Calu3 (cell line): ENCODE results near the gene HARS2. TPM values are rescaled to one million over a fixed set of nuclear protein-coding genes. Genes with fewer than 3 reads are reported as not detected.
"Not testable (repeated sequence)": the region's sequence is repeated elsewhere in the genome, so short reads cannot be mapped to it uniquely, and the experiment has no call there.

Experiments used
- BruUV-seq: library from RNA; stranded (reverse); fragments of 400-500 nt; replicated peaks from 2 replicates; lab custom pipeline; 2021; lab: Mats Ljungman, UMichigan
- CTCF ChIA-PET: fragments of 300-600 bp; sonication (Branson Sonifier 250); formaldehyde crosslinking; loops from one replicate; lab custom pipeline; 2022; ENCODE audit warnings: antibody characterized with exemption; lab: Charles Lee
- DNase-seq: peaks from one replicate; pipeline ENCODE4 v3.0.0; 2022
- H3K27ac Mint-ChIP-seq: one replicate; pipeline ENCODE4 v1.8.0; 2022; ENCODE audit warnings: mixed read lengths; ENCODE audit not compliant: unreplicated experiment
- H3K27me3 Mint-ChIP-seq: one replicate; pipeline ENCODE4 v1.8.0; 2022; ENCODE audit warnings: mixed read lengths; ENCODE audit not compliant: unreplicated experiment
- H3K36me3 Mint-ChIP-seq: one replicate; pipeline ENCODE4 v1.8.0; 2022; ENCODE audit warnings: mild to moderate bottlenecking, moderate library complexity, mixed read lengths; ENCODE audit not compliant: insufficient read depth, unreplicated experiment
- H3K4me1 Mint-ChIP-seq: one replicate; pipeline ENCODE4 v1.8.0; 2022; ENCODE audit warnings: mild to moderate bottlenecking, low read depth, mixed read lengths; ENCODE audit not compliant: unreplicated experiment
- H3K4me3 Mint-ChIP-seq: one replicate; pipeline ENCODE4 v1.8.0; 2022; ENCODE audit warnings: mild to moderate bottlenecking, low read depth, moderate library complexity, mixed read lengths; ENCODE audit not compliant: unreplicated experiment
- H3K9me3 Mint-ChIP-seq: one replicate; pipeline ENCODE4 v1.8.0; 2022; ENCODE audit warnings: low read depth, mixed read lengths; ENCODE audit not compliant: unreplicated experiment
- intact Hi-C: fragments of 100-400 bp; cut with micrococcal nuclease; formaldehyde crosslinking; loops from one replicate; pipeline ENCODE4 v1.10.0; 2022; ENCODE audit not compliant: unreplicated experiment
- total RNA-seq: library from RNA; stranded (reverse); gene quantifications from 2 replicates; pipeline ENCODE4 v1.2.3, GENCODE V29; 2022
- TF ChIP-seq, protein P1 (sequence below): fragments of 200-600 bp; IDR thresholded peaks from one replicate; pipeline ENCODE4 v1.8.0; 2022; ENCODE audit warnings: antibody characterized with exemption; ENCODE audit not compliant: unreplicated experiment

Gene HARS2
- total RNA-seq, 1 experiment from 2014 or later: 45.1 TPM

DNA sequence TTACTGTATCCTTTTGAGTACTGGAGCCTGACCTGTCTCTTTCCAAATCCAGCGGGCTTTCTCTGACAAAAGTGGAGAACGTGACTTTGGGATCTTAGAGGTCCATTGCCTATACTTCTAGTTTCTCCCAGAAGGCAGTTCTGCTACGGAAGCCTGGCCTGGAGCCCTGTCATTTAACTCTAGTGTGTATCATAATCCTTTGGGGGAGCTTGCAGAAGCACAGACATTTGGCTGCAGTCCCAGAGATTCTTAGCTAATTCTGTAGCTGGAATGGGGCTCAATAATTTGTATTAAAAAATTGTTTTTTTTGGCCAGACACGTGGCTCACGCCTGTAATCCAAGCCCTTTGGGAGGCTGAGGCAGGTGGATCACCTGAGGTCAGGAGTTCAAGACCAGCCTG is 3.0 kb downstream of the HARS2 start:
- TF ChIP-seq, protein P1, sequence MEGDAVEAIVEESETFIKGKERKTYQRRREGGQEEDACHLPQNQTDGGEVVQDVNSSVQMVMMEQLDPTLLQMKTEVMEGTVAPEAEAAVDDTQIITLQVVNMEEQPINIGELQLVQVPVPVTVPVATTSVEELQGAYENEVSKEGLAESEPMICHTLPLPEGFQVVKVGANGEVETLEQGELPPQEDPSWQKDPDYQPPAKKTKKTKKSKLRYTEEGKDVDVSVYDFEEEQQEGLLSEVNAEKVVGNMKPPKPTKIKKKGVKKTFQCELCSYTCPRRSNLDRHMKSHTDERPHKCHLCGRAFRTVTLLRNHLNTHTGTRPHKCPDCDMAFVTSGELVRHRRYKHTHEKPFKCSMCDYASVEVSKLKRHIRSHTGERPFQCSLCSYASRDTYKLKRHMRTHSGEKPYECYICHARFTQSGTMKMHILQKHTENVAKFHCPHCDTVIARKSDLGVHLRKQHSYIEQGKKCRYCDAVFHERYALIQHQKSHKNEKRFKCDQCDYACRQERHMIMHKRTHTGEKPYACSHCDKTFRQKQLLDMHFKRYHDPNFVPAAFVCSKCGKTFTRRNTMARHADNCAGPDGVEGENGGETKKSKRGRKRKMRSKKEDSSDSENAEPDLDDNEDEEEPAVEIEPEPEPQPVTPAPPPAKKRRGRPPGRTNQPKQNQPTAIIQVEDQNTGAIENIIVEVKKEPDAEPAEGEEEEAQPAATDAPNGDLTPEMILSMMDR: no peak
- no peak overlapping the region for H3K4me3 Mint-ChIP-seq
- H3K36me3 Mint-ChIP-seq: peaks cover 67% of the 10 kb centered on the region
- intact Hi-C loops: no loop called here
- H3K27ac Mint-ChIP-seq: no peak overlapping the region
- no TSS peak for BruUV-seq
- no peak for DNase-seq
- H3K27me3 Mint-ChIP-seq: no peaks in the 10 kb centered on the region
- H3K9me3 Mint-ChIP-seq: no peaks in the 10 kb centered on the region
- CTCF ChIA-PET: no interaction called here
- no peaks in the 10 kb centered on the region for H3K4me1 Mint-ChIP-seq

DNA sequence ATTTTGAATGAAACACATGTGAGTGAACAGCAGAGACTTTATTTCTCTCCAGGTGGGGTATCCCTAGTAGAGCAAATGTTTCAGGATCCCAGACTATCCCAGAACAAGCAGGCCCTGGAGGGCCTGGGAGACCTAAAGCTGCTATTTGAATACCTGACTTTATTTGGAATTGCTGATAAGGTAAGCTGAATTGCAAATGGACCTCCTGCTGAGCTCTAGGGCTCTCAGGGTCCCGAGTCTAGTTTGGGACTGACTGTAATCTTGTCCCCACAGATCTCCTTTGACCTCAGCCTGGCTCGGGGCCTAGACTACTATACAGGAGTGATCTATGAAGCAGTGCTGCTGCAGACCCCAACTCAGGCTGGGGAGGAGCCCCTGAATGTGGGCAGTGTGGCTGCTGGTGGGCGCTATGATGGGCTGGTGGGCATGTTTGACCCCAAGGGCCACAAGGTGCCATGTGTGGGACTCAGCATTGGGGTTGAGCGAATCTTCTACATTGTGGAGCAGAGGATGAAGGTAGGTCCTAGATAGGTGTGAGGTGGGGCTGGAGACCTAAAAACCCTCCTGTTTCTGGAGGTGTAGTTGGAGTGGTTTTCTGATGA is 5.7 kb downstream of the HARS2 start:
- Mint-ChIP-seq H3K4me1 (peaks cover 22% of the 10 kb centered on the region), H3K27me3 (no peaks in the 10 kb centered on the region), H3K4me3 (no peak overlapping the region), H3K36me3 (peaks cover 73% of the 10 kb centered on the region), H3K9me3 (no peaks in the 10 kb centered on the region), H3K27ac (no peak overlapping the region)
- TF ChIP-seq, protein P1: no peak
- CTCF ChIA-PET: interaction anchor here (0.6 kb wide), 1 partner anchor 286 kb away, joined by 7 read pairs; no protein-coding TSS in a partner anchor
- intact Hi-C loops: no loop called here
- DNase-seq: no peak
- no TSS peak for BruUV-seq

DNA sequence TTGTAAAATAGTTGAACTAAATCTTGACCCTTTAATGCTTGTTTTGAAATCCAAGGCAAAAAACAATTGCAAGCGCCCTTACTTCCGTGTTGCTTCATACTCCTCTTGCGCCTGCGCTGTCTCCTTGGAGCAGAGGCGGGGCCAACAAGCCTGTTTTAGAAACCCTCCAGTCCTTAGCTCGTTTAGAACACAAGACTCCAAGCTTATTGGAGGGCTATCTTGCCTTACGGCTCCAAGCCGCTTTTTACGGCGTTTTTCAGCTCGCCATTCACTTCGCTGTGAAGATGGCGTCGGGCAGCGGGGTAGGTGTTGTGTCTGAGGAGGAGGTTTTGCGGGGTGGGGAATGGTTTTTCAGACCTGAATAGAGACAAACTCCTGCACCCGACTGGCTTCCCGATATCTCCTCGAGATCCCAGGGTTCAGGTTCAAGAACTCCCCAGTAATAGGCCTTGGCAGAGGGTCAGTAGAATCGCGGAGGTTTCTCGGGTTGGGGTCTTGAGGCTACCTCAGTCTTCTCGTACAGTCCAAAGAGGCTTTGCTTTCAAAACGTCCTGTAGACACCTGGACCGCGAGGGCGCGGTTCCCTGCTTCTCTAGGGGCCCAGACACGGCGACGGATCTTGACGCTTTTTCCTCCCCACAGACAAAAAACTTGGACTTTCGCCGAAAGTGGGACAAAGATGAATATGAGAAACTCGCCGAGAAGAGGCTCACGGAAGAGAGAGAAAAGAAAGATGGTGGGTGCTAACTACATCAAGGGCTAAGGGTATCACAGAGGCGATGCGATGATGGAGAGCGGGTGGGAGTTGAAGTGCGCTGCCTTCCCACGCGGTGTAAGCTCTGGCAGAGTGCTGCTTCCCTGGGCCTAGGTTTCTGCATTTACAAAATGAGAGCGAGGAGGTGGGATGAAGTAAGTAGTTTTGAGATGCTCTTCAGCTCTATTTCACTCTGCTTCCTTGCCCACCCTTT is 9.2 kb downstream of the HARS2 start, which contains the start of gene ZMAT2:
ZMAT2 (plus strand) TSS at position 271 of the 968 bp plus-strand sequence; CDS start at position 285, 14 bp downstream.
- peaks cover 91% of the 10 kb centered on the region for H3K36me3 Mint-ChIP-seq
- H3K9me3 Mint-ChIP-seq: no peaks in the 10 kb centered on the region
- CTCF ChIA-PET: interaction anchor here (0.6 to 1.8 kb wide), 7 partner anchors 9 to 1116 kb away, joined by 3 to 12 read pairs (median 4); partner anchors contain the start of genes HARS1, HARS2, IK and NDUFA2
- peaks cover 24% of the 10 kb centered on the region for H3K4me1 Mint-ChIP-seq
- TSS peak; percentile 39 for BruUV-seq
- H3K27me3 Mint-ChIP-seq: no peaks in the 10 kb centered on the region
- intact Hi-C loops: loop anchor here (1.0 kb wide), 1 partner anchor 20 kb away; no protein-coding TSS in a partner anchor
- DNase-seq: peak; percentile 94
- H3K4me3 Mint-ChIP-seq: peak within 1 kb of the TSS; percentile 88
- H3K27ac Mint-ChIP-seq: peak within 1 kb of the TSS; percentile 95
- TF ChIP-seq, protein P1: no peak

DNA sequence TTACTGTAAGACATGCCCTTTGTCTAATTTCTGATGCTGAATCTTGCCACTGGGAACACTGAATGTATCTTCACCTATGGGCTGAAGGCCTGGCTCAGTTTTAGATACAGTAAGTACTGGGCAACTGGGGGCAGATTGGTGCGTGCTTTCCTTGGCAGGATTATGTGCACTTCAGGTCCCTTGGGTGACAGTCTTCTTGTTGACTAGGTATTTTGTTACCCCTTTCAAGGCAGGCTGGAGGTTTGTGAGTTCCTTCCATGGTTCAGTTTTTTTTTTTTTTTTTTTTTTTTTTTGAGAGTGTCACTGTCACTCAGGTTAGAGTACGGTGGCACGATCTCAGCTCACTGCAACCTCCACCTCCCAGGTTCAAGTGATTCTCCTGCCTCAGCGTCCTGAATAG is 16.6 kb downstream of the HARS2 start:
- TF ChIP-seq, protein P1: no peak
- no peak for DNase-seq
- Mint-ChIP-seq H3K36me3 (peaks cover 79% of the 10 kb centered on the region), H3K9me3 (no peaks in the 10 kb centered on the region), H3K4me1 (peaks cover 32% of the 10 kb centered on the region), H3K4me3 (no peak overlapping the region), H3K27ac (no peak overlapping the region), H3K27me3 (peaks cover 12% of the 10 kb centered on the region)
- BruUV-seq: no TSS peak
- CTCF ChIA-PET: no interaction called here
- intact Hi-C loops: no loop called here

DNA sequence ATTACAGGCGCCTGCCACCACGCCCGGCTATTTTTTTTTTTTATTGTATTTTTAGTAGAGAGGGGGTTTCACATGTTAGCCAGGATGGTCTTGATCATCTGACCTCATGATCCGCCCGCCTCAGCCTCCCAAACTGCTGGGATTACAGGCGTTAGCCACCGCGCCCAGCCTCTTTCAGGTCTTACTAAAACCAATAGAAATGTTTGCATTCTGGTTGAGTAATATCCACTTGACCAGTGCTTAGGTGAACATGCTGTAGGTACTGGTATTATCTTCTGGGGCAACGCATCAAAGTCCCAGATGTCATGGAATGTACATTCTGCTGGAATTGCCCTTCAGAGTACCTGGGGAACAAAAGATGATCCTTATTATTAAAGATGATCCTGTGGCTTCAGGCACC is 17.5 kb downstream of the HARS2 start:
- Mint-ChIP-seq H3K4me3 (peak overlapping the region; percentile 99), H3K27me3 (peaks cover 12% of the 10 kb centered on the region), H3K4me1 (peaks cover 32% of the 10 kb centered on the region), H3K36me3 (peaks cover 70% of the 10 kb centered on the region)
- H3K27ac Mint-ChIP-seq, BruUV-seq, intact Hi-C loops, CTCF ChIA-PET, DNase-seq, H3K9me3 Mint-ChIP-seq: not testable (repeated sequence)
